K562 (cell line): ENCODE data around the gene IMPACT. TPM values are rescaled to one million over a fixed set of nuclear protein-coding genes. Genes with fewer than 3 reads are reported as not detected.

Source experiments
- OTX1 ChIP-seq: fragments of 450-650 bp; formaldehyde crosslinking; IDR thresholded peaks from 2 replicates; pipeline ENCODE4 v1.4.0; 2022; ENCODE audit warnings: mild to moderate bottlenecking
- PHF21A ChIP-seq: fragments of 450-650 bp; IDR thresholded peaks from 2 replicates; pipeline ENCODE4 v1.6.1; 2017; ENCODE audit warnings: low read depth, borderline replicate concordance
- RAD21 ChIP-seq, 2 experiments: fragments of 250-450 bp in 1 of 2; fragments of 450-650 bp in 1 of 2; sonication (Bioruptor Pico) in 1 of 2; formaldehyde crosslinking in 1 of 2; IDR thresholded peaks in 1 of 2; conservative IDR thresholded peaks in 1 of 2; 2 replicates each; pipeline versions ENCODE4 v1.4.0 to v1.8.0; 2020 to 2022; ENCODE audit warnings: mild to moderate bottlenecking in 2 of 2, moderate library complexity in 1 of 2
- RHOXF2B ChIP-seq: fragments of 250-450 bp; sonication (Bioruptor Pico); conservative IDR thresholded peaks from 2 replicates; pipeline ENCODE4 v1.5.1; 2021
- SMC3 ChIP-seq: conservative IDR thresholded peaks from 2 replicates; pipeline ENCODE4 v1.6.1; 2011; ENCODE audit warnings: low read depth, low read length, improper control_type of control experiment; ENCODE audit not compliant: insufficient read depth
- STAT5A ChIP-seq: IDR thresholded peaks from 2 replicates; pipeline ENCODE4 v1.6.1; 2012; ENCODE audit warnings: low read length, inconsistent platforms, borderline replicate concordance
- ZFP30 ChIP-seq: fragments of 250-450 bp; sonication (Bioruptor Pico); IDR thresholded peaks from 2 replicates; pipeline ENCODE4 v1.8.0; 2022; ENCODE audit warnings: moderate library complexity, mild to moderate bottlenecking, inconsistent platforms, borderline replicate concordance
- ZNF134 ChIP-seq: fragments of 250-450 bp; sonication (Bioruptor Pico); conservative IDR thresholded peaks from 2 replicates; pipeline ENCODE4 v1.4.0; 2020
- ZNF24 ChIP-seq: fragments of 450-650 bp; IDR thresholded peaks from 2 replicates; pipeline ENCODE4 v1.6.1; 2016
- ZNF764 ChIP-seq: fragments of 250-450 bp; sonication (Bioruptor Pico); IDR thresholded peaks from 2 replicates; pipeline ENCODE4 v1.4.0; 2020; ENCODE audit warnings: low read depth, mild to moderate bottlenecking, moderate library complexity
- ZNF780A ChIP-seq: fragments of 250-450 bp; sonication (Bioruptor Pico); IDR thresholded peaks from 2 replicates; pipeline ENCODE4 v1.5.0; 2021; ENCODE audit warnings: mild to moderate bottlenecking
- polyA plus RNA-seq, 8 experiments: library from polyadenylated mRNA; depleted of rRNA in 4 of 8; stranded (reverse) in 5 of 8; unstranded in 3 of 8; fragments of >200 nt; fragmentation: Nextera tagmentation in 2 of 8; fragmentation: Illumina TruSeq in 1 of 8; extraction: Ambion mirVana in 2 of 8; extraction: Trizol in 1 of 8; gene quantifications; 2 replicates each; pipeline versions ENCODE4 v1.2.1 to v1.2.3, GENCODE V29; 2011 to 2014; ENCODE audit warnings: inconsistent platforms in 1 of 8, missing spikeins in 1 of 8
- total RNA-seq, 7 experiments: library from RNA; depleted of rRNA in 6 of 7; stranded (reverse); fragments of >200 nt in 6 of 7; fragmentation: Illumina TruSeq in 2 of 7; extraction: Trizol in 2 of 7; gene quantifications; 2 replicates each; pipeline versions ENCODE4 v1.2.1 to v1.2.3, GENCODE V29; 2011 to 2021; ENCODE audit warnings: low replicate concordance in 1 of 7
- TF ChIP-seq, protein P1 (sequence below): fragments of 450-650 bp; IDR thresholded peaks from 2 replicates; pipeline ENCODE4 v1.7.0; 2016; ENCODE audit warnings: borderline replicate concordance
- TF ChIP-seq, protein P2 (sequence below), 2 experiments: fragments of 200-800 bp in 1 of 2; sonication (Bioruptor generic) in 1 of 2; sonication (generic) in 1 of 2; formaldehyde crosslinking in 1 of 2; IDR thresholded peaks in 1 of 2; conservative IDR thresholded peaks in 1 of 2; 2 replicates each; pipeline versions ENCODE4 v1.5.0 to v1.6.1; 2016 to 2020; ENCODE audit warnings: missing compliant biosample characterization in 1 of 2, missing genetic modification characterization in 1 of 2, missing genetic modification reagents in 1 of 2
- TF ChIP-seq, protein P3 (sequence below): sonication (generic); formaldehyde crosslinking; IDR thresholded peaks from 2 replicates; pipeline ENCODE4 v1.5.0; 2020; ENCODE audit warnings: missing genetic modification reagents
- TF ChIP-seq, protein P4 (sequence below): sonication (generic); formaldehyde crosslinking; IDR thresholded peaks from 2 replicates; pipeline ENCODE4 v1.8.0; 2022; ENCODE audit warnings: mild to moderate bottlenecking, missing genetic modification reagents, borderline replicate concordance
- TF ChIP-seq, protein P5 (sequence below), 3 experiments: IDR thresholded peaks in 2 of 3; conservative IDR thresholded peaks in 1 of 3; 2 replicates each; pipeline ENCODE4 v1.5.1; 2011 to 2012; ENCODE audit warnings: low read length in 3 of 3, mild to moderate bottlenecking in 3 of 3, control low read depth in 2 of 3, improper control_type of control experiment in 1 of 3, inconsistent platforms in 1 of 3, low read depth in 1 of 3, mixed read lengths in 1 of 3, moderate library complexity in 1 of 3; ENCODE audit not compliant: insufficient read depth in 2 of 3
- TF ChIP-seq, protein P6 (sequence below): fragments of 450-650 bp; formaldehyde crosslinking; IDR thresholded peaks from 2 replicates; pipeline ENCODE4 v1.4.0; 2020; ENCODE audit warnings: mild to moderate bottlenecking, moderate library complexity

The IMPACT gene
- total and polyA plus RNA-seq, 9 of the 15 experiments (the other 6 are each of a cell fraction or from before 2014, with no cell fraction given): 4.7 to 7.6 (median 5.8) TPM

DNA sequence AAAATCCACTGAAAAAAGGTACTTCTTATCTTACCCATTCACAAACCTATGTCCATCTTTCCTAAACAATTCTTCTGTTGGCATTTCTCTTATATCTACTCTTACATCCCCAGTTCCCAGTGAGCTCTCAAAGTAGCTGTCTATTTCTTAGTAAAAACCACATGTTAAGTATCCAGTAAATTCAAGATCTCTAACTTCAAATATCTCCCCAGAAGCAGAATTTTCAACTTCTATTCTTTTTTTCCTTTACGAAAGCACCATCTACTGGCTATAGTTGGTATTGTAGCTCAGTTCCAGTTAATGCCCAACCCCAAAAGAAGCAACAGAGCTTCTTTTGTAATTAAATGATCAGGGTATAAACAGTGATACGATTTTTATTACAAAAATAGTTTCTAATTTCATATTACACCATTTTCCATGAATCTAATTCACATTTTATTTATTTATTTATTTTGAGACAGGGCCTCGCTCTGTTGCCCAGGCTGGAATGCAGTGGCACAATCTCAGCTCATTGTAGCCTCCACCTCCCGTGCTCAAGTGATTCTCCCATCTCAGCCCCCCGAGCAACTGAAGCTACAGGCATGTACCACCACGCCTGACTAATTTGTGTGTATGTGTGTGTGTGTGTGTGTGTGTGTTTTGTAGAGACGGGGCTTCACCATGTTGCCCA, 62.5 kb downstream of the IMPACT start (continued):
- TF ChIP-seq, protein P1, sequence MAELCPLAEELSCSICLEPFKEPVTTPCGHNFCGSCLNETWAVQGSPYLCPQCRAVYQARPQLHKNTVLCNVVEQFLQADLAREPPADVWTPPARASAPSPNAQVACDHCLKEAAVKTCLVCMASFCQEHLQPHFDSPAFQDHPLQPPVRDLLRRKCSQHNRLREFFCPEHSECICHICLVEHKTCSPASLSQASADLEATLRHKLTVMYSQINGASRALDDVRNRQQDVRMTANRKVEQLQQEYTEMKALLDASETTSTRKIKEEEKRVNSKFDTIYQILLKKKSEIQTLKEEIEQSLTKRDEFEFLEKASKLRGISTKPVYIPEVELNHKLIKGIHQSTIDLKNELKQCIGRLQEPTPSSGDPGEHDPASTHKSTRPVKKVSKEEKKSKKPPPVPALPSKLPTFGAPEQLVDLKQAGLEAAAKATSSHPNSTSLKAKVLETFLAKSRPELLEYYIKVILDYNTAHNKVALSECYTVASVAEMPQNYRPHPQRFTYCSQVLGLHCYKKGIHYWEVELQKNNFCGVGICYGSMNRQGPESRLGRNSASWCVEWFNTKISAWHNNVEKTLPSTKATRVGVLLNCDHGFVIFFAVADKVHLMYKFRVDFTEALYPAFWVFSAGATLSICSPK: no peak
- no peak for TF ChIP-seq ZNF134
- no peak for TF ChIP-seq ZNF764 (CRISPR knock-in tag)
- no peak for TF ChIP-seq ZNF24
- TF ChIP-seq RHOXF2B (CRISPR knock-in tag): no peak
- 0 out of 2 replicates have a peak, but pooled peaks have one; percentile 59 for TF ChIP-seq OTX1 (CRISPR knock-in tag)
- no peak for TF ChIP-seq PHF21A
- no peak for TF ChIP-seq ZFP30 (CRISPR knock-in tag)
- TF ChIP-seq, protein P2, sequence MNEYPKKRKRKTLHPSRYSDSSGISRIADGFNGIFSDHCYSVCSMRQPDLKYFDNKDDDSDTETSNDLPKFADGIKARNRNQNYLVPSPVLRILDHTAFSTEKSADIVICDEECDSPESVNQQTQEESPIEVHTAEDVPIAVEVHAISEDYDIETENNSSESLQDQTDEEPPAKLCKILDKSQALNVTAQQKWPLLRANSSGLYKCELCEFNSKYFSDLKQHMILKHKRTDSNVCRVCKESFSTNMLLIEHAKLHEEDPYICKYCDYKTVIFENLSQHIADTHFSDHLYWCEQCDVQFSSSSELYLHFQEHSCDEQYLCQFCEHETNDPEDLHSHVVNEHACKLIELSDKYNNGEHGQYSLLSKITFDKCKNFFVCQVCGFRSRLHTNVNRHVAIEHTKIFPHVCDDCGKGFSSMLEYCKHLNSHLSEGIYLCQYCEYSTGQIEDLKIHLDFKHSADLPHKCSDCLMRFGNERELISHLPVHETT (CRISPR knock-in tag; conservative IDR thresholded peaks at IDR 0.05 in 1 of 2, IDR thresholded peaks at IDR 0.05 in 1 of 2): no peak
- no peak for TF ChIP-seq STAT5A
- peak; percentile 48 for TF ChIP-seq SMC3
- TF ChIP-seq, protein P3, sequence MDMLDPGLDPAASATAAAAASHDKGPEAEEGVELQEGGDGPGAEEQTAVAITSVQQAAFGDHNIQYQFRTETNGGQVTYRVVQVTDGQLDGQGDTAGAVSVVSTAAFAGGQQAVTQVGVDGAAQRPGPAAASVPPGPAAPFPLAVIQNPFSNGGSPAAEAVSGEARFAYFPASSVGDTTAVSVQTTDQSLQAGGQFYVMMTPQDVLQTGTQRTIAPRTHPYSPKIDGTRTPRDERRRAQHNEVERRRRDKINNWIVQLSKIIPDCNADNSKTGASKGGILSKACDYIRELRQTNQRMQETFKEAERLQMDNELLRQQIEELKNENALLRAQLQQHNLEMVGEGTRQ (CRISPR knock-in tag): no peak
- TF ChIP-seq, protein P4, sequence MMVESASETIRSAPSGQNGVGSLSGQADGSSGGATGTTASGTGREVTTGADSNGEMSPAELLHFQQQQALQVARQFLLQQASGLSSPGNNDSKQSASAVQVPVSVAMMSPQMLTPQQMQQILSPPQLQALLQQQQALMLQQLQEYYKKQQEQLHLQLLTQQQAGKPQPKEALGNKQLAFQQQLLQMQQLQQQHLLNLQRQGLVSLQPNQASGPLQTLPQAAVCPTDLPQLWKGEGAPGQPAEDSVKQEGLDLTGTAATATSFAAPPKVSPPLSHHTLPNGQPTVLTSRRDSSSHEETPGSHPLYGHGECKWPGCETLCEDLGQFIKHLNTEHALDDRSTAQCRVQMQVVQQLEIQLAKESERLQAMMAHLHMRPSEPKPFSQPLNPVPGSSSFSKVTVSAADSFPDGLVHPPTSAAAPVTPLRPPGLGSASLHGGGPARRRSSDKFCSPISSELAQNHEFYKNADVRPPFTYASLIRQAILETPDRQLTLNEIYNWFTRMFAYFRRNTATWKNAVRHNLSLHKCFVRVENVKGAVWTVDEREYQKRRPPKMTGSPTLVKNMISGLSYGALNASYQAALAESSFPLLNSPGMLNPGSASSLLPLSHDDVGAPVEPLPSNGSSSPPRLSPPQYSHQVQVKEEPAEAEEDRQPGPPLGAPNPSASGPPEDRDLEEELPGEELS (CRISPR knock-in tag): no peak
- TF ChIP-seq, protein P5, sequence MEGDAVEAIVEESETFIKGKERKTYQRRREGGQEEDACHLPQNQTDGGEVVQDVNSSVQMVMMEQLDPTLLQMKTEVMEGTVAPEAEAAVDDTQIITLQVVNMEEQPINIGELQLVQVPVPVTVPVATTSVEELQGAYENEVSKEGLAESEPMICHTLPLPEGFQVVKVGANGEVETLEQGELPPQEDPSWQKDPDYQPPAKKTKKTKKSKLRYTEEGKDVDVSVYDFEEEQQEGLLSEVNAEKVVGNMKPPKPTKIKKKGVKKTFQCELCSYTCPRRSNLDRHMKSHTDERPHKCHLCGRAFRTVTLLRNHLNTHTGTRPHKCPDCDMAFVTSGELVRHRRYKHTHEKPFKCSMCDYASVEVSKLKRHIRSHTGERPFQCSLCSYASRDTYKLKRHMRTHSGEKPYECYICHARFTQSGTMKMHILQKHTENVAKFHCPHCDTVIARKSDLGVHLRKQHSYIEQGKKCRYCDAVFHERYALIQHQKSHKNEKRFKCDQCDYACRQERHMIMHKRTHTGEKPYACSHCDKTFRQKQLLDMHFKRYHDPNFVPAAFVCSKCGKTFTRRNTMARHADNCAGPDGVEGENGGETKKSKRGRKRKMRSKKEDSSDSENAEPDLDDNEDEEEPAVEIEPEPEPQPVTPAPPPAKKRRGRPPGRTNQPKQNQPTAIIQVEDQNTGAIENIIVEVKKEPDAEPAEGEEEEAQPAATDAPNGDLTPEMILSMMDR (IDR thresholded peaks at IDR 0.05 in 2 of 3, conservative IDR thresholded peaks at IDR 0.05 in 1 of 3; ENCODE audit: insufficient read depth in 2 of 3, low read depth in 1 of 3, low read length in 3 of 3): peak; percentile 55 to 87 (median 63); a peak in 4 of 6 replicates
- TF ChIP-seq, protein P6, sequence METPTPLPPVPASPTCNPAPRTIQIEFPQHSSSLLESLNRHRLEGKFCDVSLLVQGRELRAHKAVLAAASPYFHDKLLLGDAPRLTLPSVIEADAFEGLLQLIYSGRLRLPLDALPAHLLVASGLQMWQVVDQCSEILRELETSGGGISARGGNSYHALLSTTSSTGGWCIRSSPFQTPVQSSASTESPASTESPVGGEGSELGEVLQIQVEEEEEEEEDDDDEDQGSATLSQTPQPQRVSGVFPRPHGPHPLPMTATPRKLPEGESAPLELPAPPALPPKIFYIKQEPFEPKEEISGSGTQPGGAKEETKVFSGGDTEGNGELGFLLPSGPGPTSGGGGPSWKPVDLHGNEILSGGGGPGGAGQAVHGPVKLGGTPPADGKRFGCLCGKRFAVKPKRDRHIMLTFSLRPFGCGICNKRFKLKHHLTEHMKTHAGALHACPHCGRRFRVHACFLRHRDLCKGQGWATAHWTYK: no peak
- peak; percentile 63 to 79 for TF ChIP-seq RAD21 (CRISPR knock-in tag; conservative IDR thresholded peaks at IDR 0.05 in 1 of 2, IDR thresholded peaks at IDR 0.05 in 1 of 2)
- no peak for TF ChIP-seq ZNF780A (CRISPR knock-in tag)
